NCI-H524 treated with DMSO at 0.1 percent for 48 hours (cell line): Measurements from ENCODE around the gene TSHZ3.

Experiments
- DNase-seq: peaks from one replicate; lab custom pipeline; 2025; lab: John Stamatoyannopoulos, UW

Gene TSHZ3

GRCh38 chr19:31313291-31314030, 35.8 kb downstream of the TSHZ3 start:
- no peak for DNase-seq

GRCh38 chr19:31312677-31313244, 36.5 kb downstream of the TSHZ3 start:
- DNase-seq = no peak

DNA sequence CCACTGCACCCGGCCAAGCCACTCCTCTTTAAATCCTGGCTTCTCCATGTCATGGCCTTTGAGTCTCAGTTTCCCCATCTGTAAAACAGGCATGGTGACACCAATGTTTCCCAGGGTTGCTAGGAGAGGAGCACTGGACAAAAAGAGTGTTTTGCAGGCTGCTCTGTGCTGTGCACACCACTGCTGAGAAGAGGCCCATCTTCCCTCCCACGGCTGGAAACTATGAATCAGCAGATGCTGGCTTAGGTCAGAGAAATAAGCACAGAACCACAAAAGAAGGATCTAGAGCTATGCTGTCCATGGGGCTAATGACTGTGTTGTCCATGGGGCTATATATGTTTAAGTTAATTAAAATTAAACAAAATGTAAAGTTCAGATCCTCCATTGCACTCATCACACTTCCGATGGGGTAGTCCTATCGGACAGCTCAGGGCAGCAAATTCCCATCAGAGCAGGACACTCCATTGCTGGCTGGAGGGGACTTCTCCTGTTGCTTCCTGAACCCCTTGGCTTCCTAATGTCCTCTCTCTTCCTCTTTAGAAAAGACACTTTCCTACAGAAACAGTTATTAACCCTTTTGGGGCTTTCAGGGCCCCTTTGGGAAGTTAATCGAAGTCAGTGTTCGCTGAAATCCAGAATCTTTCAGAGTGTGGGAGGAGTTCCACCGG, 37.1 kb downstream of the TSHZ3 start:
- no peak for DNase-seq

- no peak for DNase-seq
Observed at GRCh38 chr19:31310432-31311133, 38.7 kb downstream of the TSHZ3 start.

- no peak for DNase-seq
Observed at GRCh38 chr19:31308781-31309180, 40.5 kb downstream of the TSHZ3 start.

DNA sequence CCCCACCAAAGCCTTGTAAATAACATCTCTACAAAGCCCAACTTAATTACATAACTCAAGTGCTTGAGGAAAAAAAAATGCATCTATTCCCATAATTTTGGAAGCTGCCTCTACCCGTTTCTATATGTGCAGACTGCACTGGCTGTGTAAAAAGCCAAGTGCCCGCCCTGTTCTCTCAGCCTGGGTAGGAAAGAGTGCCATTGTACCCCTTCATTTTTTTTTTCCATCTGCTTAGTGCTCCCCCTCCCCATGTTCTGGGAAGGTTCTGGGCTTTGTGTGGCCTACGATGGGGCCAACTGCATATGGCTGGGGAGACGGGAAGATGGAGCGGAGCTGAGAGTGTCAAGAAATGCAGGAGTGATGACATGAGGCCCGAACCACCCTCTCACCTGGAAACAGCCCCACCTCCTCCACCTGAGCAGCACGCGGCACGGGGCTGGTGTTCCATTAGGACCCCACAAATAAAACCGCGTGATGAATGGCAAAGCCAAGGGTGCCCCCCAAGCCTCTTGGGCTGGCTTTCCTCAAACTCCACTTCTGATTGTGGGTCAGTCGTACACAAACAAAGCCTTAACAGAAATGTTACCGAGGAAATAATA, 42.1 kb downstream of the TSHZ3 start:
- no peak for DNase-seq

- no peak for DNase-seq
Observed at GRCh38 chr19:31306006-31306753, 43.1 kb downstream of the TSHZ3 start.

- DNase-seq = no peak
Observed at GRCh38 chr19:31304831-31305312, 44.4 kb downstream of the TSHZ3 start.

DNA sequence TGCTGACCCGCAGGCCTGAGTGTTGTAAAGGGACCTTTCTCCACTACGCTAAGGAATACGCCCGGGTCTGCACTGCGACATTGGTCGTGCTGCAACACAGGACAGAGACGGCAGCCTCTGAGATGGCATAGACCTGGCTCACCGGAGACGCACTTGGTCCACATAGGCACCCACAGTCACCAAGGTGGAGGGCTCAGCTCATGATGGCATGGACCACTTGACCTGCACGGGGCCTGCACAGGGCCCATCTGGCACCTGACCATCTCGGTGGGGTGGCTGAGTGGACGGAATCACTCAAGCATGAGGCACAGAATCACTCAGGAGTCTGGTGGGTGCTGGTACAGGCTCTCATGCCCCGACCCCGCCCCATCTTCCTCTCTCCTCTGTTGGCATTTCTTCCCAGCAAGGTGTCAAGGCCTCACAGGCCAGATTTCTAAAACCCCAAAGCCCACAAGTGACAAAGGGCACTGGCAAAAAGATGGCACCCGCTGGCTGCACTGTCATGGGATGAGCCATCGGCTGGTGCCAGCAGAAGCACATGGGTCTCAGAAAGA, 45.9 kb downstream of the TSHZ3 start:
- DNase-seq = no peak

GRCh38 chr19:31301306-31301980, 47.8 kb downstream of the TSHZ3 start:
- no peak for DNase-seq

GRCh38 chr19:31300422-31300821, 48.8 kb downstream of the TSHZ3 start:
- DNase-seq = no peak

DNA sequence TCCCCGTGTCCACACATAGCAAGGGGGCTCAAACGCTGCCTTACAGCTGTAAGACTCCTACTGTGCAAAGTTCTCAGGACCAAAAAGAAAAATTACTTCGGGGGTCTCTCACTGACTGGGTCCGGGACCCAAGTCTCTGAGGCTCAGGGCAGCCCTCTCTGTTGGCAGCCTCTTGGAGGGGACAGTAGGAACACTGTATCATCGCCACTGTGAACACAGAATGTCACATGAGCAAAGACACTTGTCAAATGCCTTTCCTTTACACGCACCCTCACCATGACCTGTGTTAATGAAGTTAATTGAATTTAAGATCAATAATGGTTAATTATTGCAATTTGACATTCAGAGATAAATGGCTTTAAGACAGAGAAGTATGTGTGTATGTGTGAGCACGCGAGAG, 49.6 kb downstream of the TSHZ3 start:
- DNase-seq = no peak

DNA sequence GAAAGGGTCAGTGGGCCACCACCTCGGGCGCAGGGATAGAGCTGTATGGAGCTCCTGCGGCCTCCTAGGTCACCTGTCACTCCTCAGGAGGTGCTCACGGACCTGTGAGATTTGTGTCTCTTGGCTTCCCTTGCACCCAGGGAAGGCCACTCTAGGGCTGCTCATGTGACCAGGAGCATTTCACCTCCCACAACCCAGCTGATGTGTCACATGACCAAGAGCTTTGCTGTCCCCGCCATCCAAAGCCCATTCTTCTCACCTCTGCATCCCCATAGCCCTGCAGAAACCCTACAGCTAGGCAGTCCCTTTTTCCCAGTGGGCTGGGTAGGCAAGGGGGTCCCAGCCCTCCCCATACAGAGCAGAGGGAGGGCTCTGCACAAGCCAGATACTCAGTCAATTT, 51.2 kb downstream of the TSHZ3 start:
- no peak for DNase-seq

DNA sequence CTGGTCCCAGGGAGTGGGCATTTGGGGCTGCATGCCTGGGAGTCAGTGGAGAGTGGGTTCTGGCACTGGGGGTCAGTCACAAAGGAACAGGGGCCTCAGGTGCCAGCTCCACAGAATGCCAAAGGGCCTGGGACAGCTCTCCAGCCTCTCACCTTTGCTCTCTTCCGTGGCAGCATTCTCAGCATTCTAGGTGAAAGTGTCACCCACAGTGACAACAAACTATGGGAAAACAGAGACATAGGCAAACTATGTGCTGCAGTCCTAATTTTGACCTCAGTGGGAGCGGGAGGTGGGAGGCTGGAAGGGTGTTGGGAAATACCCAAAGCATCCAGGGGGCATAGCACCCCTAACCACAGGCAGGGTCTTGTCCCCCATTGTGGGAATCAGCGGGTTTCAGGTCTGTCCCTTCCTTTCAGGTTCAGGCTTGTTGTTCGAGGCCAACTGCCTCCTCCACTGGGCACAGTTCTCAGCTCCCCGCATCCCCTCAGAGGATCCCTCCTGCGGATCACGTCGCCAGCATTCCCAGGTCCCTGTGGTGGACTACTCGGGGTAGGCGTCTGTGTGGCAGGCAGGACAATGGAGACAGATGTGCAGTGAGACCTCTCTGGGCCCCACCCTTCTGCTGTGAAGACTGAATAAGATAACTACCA, 52.4 kb downstream of the TSHZ3 start:
- no peak for DNase-seq

- no peak for DNase-seq
Observed at GRCh38 chr19:31294189-31294588, 55.0 kb downstream of the TSHZ3 start.

- DNase-seq = no peak
Observed at GRCh38 chr19:31292639-31293185, 56.5 kb downstream of the TSHZ3 start.

DNA sequence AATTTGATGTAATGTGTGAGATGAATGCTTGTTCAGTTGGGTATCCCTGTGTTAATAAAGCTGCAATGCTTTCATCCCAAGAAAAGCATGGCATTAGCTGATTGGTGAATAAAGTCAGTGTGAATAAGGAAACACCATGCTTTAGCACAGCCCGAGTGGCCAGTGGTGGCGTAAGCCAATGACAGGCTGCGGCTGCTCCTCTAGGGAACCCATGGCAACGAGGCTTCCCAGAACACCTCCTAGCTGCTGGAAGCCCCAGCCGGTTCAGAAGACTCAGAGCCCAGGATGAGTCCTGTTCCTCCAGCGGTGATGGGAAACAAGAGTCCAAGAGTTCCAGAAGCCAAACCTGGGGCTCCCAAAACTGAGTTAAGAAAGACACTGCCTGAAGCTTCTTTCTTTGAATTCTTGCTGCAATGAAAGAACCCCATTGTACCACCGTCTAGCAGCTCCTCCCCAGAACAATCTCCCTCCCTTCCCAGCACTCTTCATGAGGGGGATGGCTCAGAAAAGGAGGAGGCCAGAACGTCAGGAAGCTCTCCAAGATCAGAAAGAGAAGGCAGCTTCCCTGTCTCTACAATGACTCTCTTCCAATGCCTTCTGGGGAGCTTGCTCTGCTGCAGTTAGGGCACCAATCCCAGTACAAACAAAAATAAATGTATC, 58.2 kb downstream of the TSHZ3 start:
- no peak for DNase-seq

- no peak for DNase-seq
Observed at GRCh38 chr19:31289976-31290375, 59.3 kb downstream of the TSHZ3 start.

GRCh38 chr19:31289381-31289880, 59.8 kb downstream of the TSHZ3 start:
- DNase-seq = no peak
